ENCODE data around the gene PFN3. TPM values are rescaled to one million over a fixed set of nuclear protein-coding genes. Genes with fewer than 3 reads are reported as not detected.

Gene PFN3
- polyA plus RNA-seq, 1 of the 3 experiments (the other 2 are of a cell fraction) = not detected

GRCh38 chr5:177426566-177427210 is 26.2 kb upstream of the PFN3 start, which contains the start of gene GRK6:
GRK6 (plus strand) TSS chr5:177426676; CDS start chr5:177426846, 170 bp downstream.
- Histone ChIP-seq H3K9me3 (no peaks in the 10 kb centered on the region), H3K4me2 (peak within 1 kb of the TSS; percentile 99), H3K9me2 (no peaks in the 10 kb centered on the region), H3K4me1 (ENCODE audit: control insufficient read depth in 1 of 2, insufficient read depth in 2 of 2, low read depth in 1 of 2, low read length in 1 of 2) (peaks cover 5 to 33% of the 10 kb centered on the region in 2 experiments; a peak in 2 of 4 replicates), H2AFZ (ENCODE audit: low read depth) (peak within 1 kb of the TSS; percentile 85), H4K20me1 (ENCODE audit: insufficient read depth) (0 out of 2 replicates have a peak, but pooled peaks cover 13% of the 10 kb centered on the region), H3F3A (replicated peaks; ENCODE audit: insufficient read depth) (peaks cover 12% of the 10 kb centered on the region), H3K79me2 (ENCODE audit: insufficient read depth) (peaks cover 30% of the 10 kb centered on the region), H3K27me3 (ENCODE audit: insufficient read depth) (no peaks in the 10 kb centered on the region), H3K27ac (ENCODE audit: low read depth in 2 of 2, low read length in 1 of 2) (peak within 1 kb of the TSS; percentile 89 to 92), H3K4me3 (ENCODE audit: low read depth in 2 of 2, low read length in 1 of 2) (peak within 1 kb of the TSS; percentile 79 to 82), H3K36me3 (replicated peaks in 1 of 2; ENCODE audit: control insufficient read depth in 1 of 2, insufficient read depth in 2 of 2, low read length in 1 of 2) (peaks cover 0 to 9% of the 10 kb centered on the region in 2 experiments), H3K9ac (peak within 1 kb of the TSS; percentile 96)
- peak; percentile 70 for DNase-seq
- WGBS (ENCODE audit: low lambda C conversion rate) = 1% methylated on average over 26 of the region's 82 CpGs
- ChIA-PET CTCF (interaction anchor here (0.7 to 10.8 kb wide), 14 partner anchors 8 to 314 kb away, joined by 3 to 120 read pairs (median 4); no protein-coding TSS in a partner anchor), POLR2A (interaction anchor here (0.6 to 2.1 kb wide), 8 partner anchors 11 to 116 kb away, joined by 3 to 16 read pairs (median 6); partner anchors contain the start of gene PRR7)
- TF ChIP-seq SIN3A (IDR thresholded peaks at IDR 0.05; ENCODE audit: borderline replicate concordance, low read depth, low read length) (no peak), MXI1 (IDR thresholded peaks at IDR 0.05; ENCODE audit: low read depth, low read length) (0 out of 2 replicates have a peak, but pooled peaks have one; percentile 7), POLR2AphosphoS5 (IDR thresholded peaks at IDR 0.05; ENCODE audit: low read depth, low read length) (no peak), MEF2A (IDR thresholded peaks at IDR 0.05; ENCODE audit: borderline replicate concordance, low read depth) (no peak), TAF1 (IDR thresholded peaks at IDR 0.05; ENCODE audit: borderline replicate concordance, low read depth, low read length) (peak; percentile 20; the same call in 1 of the 2 replicates)

- Histone ChIP-seq H3K36me3 (replicated peaks in 1 of 2; ENCODE audit: control insufficient read depth in 1 of 2, insufficient read depth in 2 of 2, low read length in 1 of 2) (peaks cover 0 to 4% of the 10 kb centered on the region in 2 experiments), H3K79me2 (ENCODE audit: insufficient read depth) (peaks cover 30% of the 10 kb centered on the region), H3K9ac (peak overlapping the region; percentile 73), H2AFZ (ENCODE audit: low read depth) (peak overlapping the region; percentile 85), H3K27ac (ENCODE audit: low read depth in 2 of 2, low read length in 1 of 2) (peak overlapping the region; percentile 89 to 92), H3K4me2 (peak overlapping the region; percentile 69), H3F3A (replicated peaks; ENCODE audit: insufficient read depth) (peaks cover 12% of the 10 kb centered on the region), H3K4me1 (ENCODE audit: control insufficient read depth in 1 of 2, insufficient read depth in 2 of 2, low read depth in 1 of 2, low read length in 1 of 2) (peaks cover 5 to 33% of the 10 kb centered on the region in 2 experiments; a peak in 2 of 4 replicates), H3K9me3 (no peaks in the 10 kb centered on the region), H3K9me2 (no peaks in the 10 kb centered on the region), H4K20me1 (ENCODE audit: insufficient read depth) (0 out of 2 replicates have a peak, but pooled peaks cover 13% of the 10 kb centered on the region), H3K4me3 (ENCODE audit: low read depth in 2 of 2, low read length in 1 of 2) (peak overlapping the region; percentile 53 to 68), H3K27me3 (ENCODE audit: insufficient read depth) (no peaks in the 10 kb centered on the region)
- ChIA-PET CTCF (interaction anchor here (0.9 to 10.8 kb wide), 13 partner anchors 15 to 313 kb away, joined by 3 to 120 read pairs (median 4); no protein-coding TSS in a partner anchor), POLR2A (interaction anchor here (0.6 to 2.1 kb wide), 8 partner anchors 11 to 115 kb away, joined by 3 to 16 read pairs (median 6); partner anchors contain the start of gene PRR7)
- WGBS (ENCODE audit: low lambda C conversion rate) = 4% methylated on average over 28 of the region's 52 CpGs
- DNase-seq = peak; percentile 99
- TF ChIP-seq IRF3 (IDR thresholded peaks at IDR 0.05; ENCODE audit: low read depth, low read length) (peak; percentile 69), NFIC (IDR thresholded peaks at IDR 0.05; ENCODE audit: borderline replicate concordance) (peak; percentile 16; the same call in 1 of the 2 replicates), FOXJ3 (CRISPR knock-in tag; IDR thresholded peaks at IDR 0.05) (no peak), GABPA (IDR thresholded peaks at IDR 0.05; ENCODE audit: low read depth) (peak; percentile 67), FOSL2 (IDR thresholded peaks at IDR 0.05; ENCODE audit: borderline replicate concordance, low read depth) (no peak), REST (IDR thresholded peaks at IDR 0.05; ENCODE audit: low read depth, low read length) (0 out of 2 replicates have a peak, but pooled peaks have one; percentile 1), RAD21 (IDR thresholded peaks at IDR 0.05; ENCODE audit: low read length) (no peak), SIN3A (IDR thresholded peaks at IDR 0.05; ENCODE audit: borderline replicate concordance, low read depth, low read length) (peak; percentile 19; the same call in 1 of the 2 replicates), CHD2 (IDR thresholded peaks at IDR 0.05; ENCODE audit: low read length, partially characterized antibody) (peak; percentile 64), MXI1 (IDR thresholded peaks at IDR 0.05; ENCODE audit: low read depth, low read length) (peak; percentile 22; the same call in 1 of the 2 replicates), CTCF (IDR thresholded peaks at IDR 0.05) (no peak), TAF1 (IDR thresholded peaks at IDR 0.05; ENCODE audit: borderline replicate concordance, low read depth, low read length) (peak; percentile 61; the same call in 1 of the 2 replicates), RFX5 (IDR thresholded peaks at IDR 0.05; ENCODE audit: low read length) (peak; percentile 76), POLR2AphosphoS5 (IDR thresholded peaks at IDR 0.05; ENCODE audit: low read depth, low read length) (peak; percentile 71)
Measured at GRCh38 chr5:177425801-177426565, 25.5 kb upstream of the PFN3 start.
